Vagina (tissue), 2 donors: Measurements from ENCODE around the gene TNK2. TPM values are rescaled to one million over a fixed set of nuclear protein-coding genes. Genes with fewer than 3 reads are reported as not detected.

ENCODE experiments used
- DNase-seq, 2 donors: peaks; one replicate each; pipeline ENCODE4 v3.0.0-alpha.2; 2017; ENCODE audit errors: extremely low spot score in 2 of 2
- H3K27ac ChIP-seq: fragments of 200-600 bp; sonication (generic); one replicate; pipeline ENCODE4 v1.5.1; 2019
- H3K27me3 ChIP-seq: fragments of 200-600 bp; sonication (generic); one replicate; pipeline ENCODE4 v1.5.1; 2019
- H3K36me3 ChIP-seq, 2 donors: fragments of 200-600 bp; sonication (generic); one replicate each; pipeline ENCODE4 v1.5.1; 2017 to 2019
- H3K4me1 ChIP-seq: fragments of 200-600 bp; sonication (generic); one replicate; pipeline ENCODE4 v1.5.1; 2019
- H3K4me3 ChIP-seq, 2 donors: fragments of 200-600 bp; sonication (generic); 1 replicate in 1 of 2; 2 replicates in 1 of 2; pipeline ENCODE4 v1.5.1; 2016 to 2019
- H3K9me3 ChIP-seq: fragments of 200-600 bp; sonication (generic); one replicate; pipeline ENCODE4 v1.5.1; 2019
- CTCF ChIP-seq, 3 experiments: fragments of 450-650 bp in 2 of 3; fragments of 200-600 bp in 1 of 3; sonication (generic) in 1 of 3; IDR thresholded peaks; one replicate each; pipeline ENCODE4 v1.5.1; 2017 to 2019; ENCODE audit warnings: antibody characterized with exemption in 3 of 3, mild to moderate bottlenecking in 2 of 3, moderate library complexity in 2 of 3
- POLR2A ChIP-seq, 2 donors: fragments of 450-650 bp; IDR thresholded peaks; one replicate each; pipeline ENCODE4 v1.6.1; 2017; ENCODE audit warnings: antibody characterized with exemption in 2 of 2, mild to moderate bottlenecking in 2 of 2, moderate library complexity in 2 of 2
- POLR2AphosphoS5 ChIP-seq, 2 donors: sonication (generic); formaldehyde crosslinking; IDR thresholded peaks; one replicate each; pipeline ENCODE4 v1.9.0; 2017; ENCODE audit warnings: antibody characterized with exemption in 2 of 2, mild to moderate bottlenecking in 2 of 2, low read depth in 1 of 2; ENCODE audit not compliant: insufficient read depth in 1 of 2
- intact Hi-C: fragments of 100-400 bp; cut with DNase I; formaldehyde crosslinking; loops from one replicate; pipeline ENCODE4 v1.15.1; 2023
- total RNA-seq: library from RNA; depleted of rRNA; stranded (reverse); fragments of >200 nt; gene quantifications from one replicate; pipeline ENCODE4 v1.2.3, GENCODE V29; 2016

TNK2 gene
- total RNA-seq, 1 donor from 2014 or later, result 41.5 TPM

- Histone ChIP-seq H3K36me3 (no peaks in the 10 kb centered on the region), H3K27ac (peak overlapping the region; percentile 76), H3K9me3 (no peaks in the 10 kb centered on the region), H3K4me1 (peaks cover 57% of the 10 kb centered on the region), H3K4me3 (peak overlapping the region in 1 of 2 donors; percentile 57), H3K27me3 (no peaks in the 10 kb centered on the region)
- TF ChIP-seq POLR2AphosphoS5 (IDR thresholded peaks at IDR 0.05; ENCODE audit: insufficient read depth in 1 of 2, low read depth in 1 of 2) (no peak), CTCF (IDR thresholded peaks at IDR 0.05) (no peak), POLR2A (IDR thresholded peaks at IDR 0.05) (no peak)
- intact Hi-C loops, result no loop called here
- DNase-seq, result no peak
Observed at GRCh38 chr3:195910499-195910845, 2.1 kb upstream of the TNK2 start.

DNA sequence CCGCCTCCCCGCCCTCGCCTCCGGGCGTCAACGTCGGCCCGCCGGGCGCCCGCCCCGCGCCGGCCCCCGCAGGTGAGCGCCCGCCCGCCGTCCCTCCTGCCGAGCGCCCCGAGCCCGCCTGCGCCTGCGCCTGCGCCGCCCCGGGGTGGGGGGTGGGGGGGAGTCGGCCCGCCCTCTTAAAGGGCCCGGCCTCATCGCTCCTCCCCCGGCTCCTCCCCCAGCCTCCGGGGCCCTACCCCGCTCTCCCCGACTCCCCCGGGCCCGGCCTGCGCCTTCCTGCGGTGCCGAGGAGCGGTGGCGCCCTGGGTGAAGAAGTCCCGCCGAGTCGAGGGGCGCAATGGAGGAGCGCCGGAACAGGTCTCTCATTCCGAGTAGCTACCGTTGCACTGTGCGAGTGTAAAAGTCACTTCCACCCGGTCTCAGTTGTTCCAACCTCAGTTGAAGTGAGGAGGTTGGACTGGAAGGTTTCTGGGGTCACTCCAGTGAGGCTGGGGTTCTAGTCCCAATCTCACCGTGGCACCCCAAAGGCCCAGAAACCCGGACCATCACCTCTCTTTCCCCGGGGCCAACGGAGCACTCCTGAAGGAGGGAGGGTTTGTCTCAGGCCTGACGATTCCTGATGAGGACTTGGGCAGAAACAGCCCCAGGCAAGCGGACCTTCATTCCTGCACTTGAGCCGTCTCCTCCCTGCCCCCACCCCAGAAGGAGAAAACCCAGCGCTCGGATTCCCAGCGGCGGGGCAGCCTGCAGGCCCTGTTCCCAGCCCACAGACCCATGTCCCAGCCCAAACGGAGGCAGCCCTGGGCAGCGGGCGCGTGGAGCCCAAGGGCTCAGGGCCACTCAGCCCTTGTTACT lies 1.5 kb upstream of the TNK2 start:
- peak in 1 of 2 donors; percentile 87 for DNase-seq
- Histone ChIP-seq H3K27me3 (no peaks in the 10 kb centered on the region), H3K36me3 (no peaks in the 10 kb centered on the region), H3K4me3 (peak overlapping the region; percentile 57 to 95), H3K27ac (peak overlapping the region; percentile 78), H3K9me3 (no peaks in the 10 kb centered on the region), H3K4me1 (peaks cover 51% of the 10 kb centered on the region)
- intact Hi-C loops, result no loop called here
- TF ChIP-seq POLR2AphosphoS5 (IDR thresholded peaks at IDR 0.05; ENCODE audit: insufficient read depth in 1 of 2, low read depth in 1 of 2) (peak in 1 of 2 donors; percentile 78), POLR2A (IDR thresholded peaks at IDR 0.05) (peak in 1 of 2 donors; percentile 51), CTCF (IDR thresholded peaks at IDR 0.05) (no peak)

DNA sequence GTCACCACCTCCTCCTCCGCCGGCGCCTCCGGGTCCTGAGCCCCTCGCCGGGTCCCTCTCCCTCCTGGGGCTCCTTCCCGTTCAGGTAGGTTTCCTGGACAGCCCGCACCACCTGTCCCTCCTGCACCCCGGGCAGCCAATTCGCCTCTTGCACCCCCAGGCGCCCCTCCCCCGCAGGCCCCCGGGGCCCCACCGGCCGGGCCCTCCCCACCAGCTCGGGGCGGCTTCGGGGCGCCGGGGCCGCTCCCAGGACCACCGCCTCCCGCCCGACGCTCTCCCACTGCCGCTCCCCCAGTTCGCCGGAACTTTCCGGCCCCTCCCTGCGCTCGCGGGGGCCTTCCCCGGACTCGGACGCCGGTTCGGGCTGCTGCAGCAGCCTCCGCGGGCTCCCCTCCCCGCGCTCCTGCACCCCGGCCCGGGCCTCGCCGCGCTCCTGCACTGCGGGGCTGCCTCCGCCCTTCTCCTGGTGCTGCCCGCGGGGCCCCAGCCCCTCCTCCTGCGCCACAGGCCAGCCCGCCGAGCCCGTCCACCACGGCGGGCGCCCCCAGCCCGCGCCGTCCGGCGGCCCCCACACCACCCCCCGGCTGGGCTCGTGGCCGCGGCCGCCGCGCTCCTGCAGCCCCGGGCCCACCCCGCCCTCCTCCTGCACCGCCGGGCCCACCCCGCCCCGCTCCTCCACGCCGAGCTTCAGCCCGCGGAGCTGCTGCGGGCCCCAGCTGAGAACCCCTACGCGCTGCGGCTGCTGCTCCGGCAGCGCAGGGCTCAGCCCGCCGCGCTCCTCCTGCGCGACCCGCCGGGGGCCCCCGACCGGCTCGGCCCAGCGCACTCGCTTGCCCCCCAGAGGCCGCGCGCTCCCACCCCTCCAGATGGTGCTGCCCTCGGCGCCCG lies 587 bp upstream of the TNK2 start:
- Histone ChIP-seq H3K4me3 (peak overlapping the region; percentile 57 to 95), H3K4me1 (peaks cover 42% of the 10 kb centered on the region), H3K9me3 (no peaks in the 10 kb centered on the region), H3K27ac (peak overlapping the region; percentile 78), H3K36me3 (no peaks in the 10 kb centered on the region), H3K27me3 (no peaks in the 10 kb centered on the region)
- TF ChIP-seq POLR2A (IDR thresholded peaks at IDR 0.05), result no peak
- no peak for TF ChIP-seq POLR2AphosphoS5 (IDR thresholded peaks at IDR 0.05; ENCODE audit: insufficient read depth in 1 of 2, low read depth in 1 of 2)
- TF ChIP-seq CTCF (IDR thresholded peaks at IDR 0.05), result no peak
- DNase-seq, result no peak
- intact Hi-C loops, result no loop called here

DNA sequence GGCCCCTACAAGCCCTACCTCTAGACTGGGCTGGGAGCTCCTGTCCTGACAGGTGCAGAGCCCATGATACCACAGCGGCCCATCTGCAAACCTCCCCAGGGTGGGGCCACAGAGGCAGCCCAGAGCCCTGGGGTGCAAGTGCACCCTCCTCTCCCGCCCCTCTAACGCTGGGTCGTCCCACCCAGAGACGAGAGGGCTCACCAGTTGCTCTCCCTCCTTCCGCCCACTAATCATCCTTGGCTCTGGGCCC lies 742 bp downstream of the TNK2 start:
- Histone ChIP-seq H3K36me3 (no peaks in the 10 kb centered on the region), H3K4me1 (peaks cover 38% of the 10 kb centered on the region), H3K27ac (peak overlapping the region; percentile 67), H3K27me3 (no peaks in the 10 kb centered on the region), H3K4me3 (peak overlapping the region; percentile 57 to 95), H3K9me3 (no peaks in the 10 kb centered on the region)
- intact Hi-C loops, result no loop called here
- DNase-seq, result peak in 1 of 2 donors; percentile 88
- TF ChIP-seq CTCF (IDR thresholded peaks at IDR 0.05), result no peak
- TF ChIP-seq POLR2AphosphoS5 (IDR thresholded peaks at IDR 0.05; ENCODE audit: insufficient read depth in 1 of 2, low read depth in 1 of 2), result no peak
- no peak for TF ChIP-seq POLR2A (IDR thresholded peaks at IDR 0.05)
